HG03159 (cell line): ENCODE data around the gene TMSB10.
"Not testable (repeated sequence)": the region's sequence is repeated elsewhere in the genome, so short reads cannot be mapped to it uniquely, and the experiment has no call there.

Experiments
- ATAC-seq: cut with Tn5 transposase; IDR thresholded peaks from one replicate; pipeline ENCODE4 v1.9.1; 2021; ENCODE audit warnings: mild to moderate bottlenecking, moderate library complexity; ENCODE audit not compliant: unreplicated experiment

Gene TMSB10

DNA sequence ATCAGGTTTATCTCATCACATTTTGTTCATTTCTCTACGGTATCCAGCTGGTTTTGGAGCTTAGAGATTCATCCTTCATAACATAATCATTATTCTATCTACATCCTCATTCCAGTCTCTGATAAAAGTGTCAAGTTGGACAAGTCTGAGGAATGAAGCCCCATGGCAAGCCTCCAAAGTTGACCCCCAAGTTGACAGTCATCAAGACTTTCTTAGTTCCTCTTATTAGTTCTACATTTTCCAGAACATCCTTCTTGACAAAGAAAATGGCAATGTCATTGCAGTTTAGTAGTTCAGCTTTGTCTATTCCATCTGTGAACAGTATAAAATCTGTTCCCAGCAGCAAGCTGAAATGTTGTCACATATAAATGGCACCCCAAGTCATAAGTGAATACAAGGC lies 4.5 kb upstream of the TMSB10 start:
- ATAC-seq: no peak

GRCh38 chr2:84901593-84902120 lies 3.8 kb upstream of the TMSB10 start:
- no peak for ATAC-seq

GRCh38 chr2:84902526-84902925 lies 2.9 kb upstream of the TMSB10 start:
- no peak for ATAC-seq

- ATAC-seq: no peak
These were observed 1.3 kb upstream of the TMSB10 start for GRCh38 chr2:84904151-84904550.

- ATAC-seq: no peak
These were observed 710 bp upstream of the TMSB10 start for GRCh38 chr2:84904717-84905174.

DNA sequence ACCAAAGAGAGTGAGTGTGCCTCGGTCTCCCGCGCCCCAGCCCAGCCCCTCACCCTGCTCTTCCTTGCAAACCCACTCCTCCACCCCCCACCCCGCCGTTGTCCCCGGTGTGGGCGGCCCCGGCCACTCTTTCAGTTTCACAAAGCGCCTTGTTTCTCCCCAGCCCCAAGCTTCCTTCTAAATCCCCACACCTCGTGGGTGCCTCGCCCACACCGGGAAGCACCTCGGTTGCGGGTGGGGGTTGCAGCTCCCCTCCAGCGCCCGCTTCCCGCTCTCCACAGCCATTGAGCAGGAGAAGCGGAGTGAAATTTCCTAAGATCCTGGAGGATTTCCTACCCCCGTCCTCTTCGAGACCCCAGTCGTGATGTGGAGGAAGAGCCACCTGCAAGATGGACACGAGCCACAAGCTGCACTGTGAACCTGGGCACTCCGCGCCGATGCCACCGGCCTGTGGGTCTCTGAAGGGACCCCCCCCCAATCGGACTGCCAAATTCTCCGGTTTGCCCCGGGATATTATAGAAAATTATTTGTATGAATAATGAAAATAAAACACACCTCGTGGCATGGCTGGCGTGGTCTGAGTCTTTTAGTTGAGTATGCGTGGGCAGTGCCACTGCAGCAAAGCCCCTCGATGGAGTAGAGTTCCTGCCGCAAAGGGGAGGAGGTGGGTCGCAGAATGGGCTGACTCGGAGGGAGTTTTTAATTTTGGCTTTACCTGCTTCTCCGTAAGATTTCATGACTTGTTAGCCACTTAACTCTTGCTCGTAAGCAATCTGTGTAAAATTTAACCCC lies 848 bp downstream of the TMSB10 start:
- peak; percentile 25 for ATAC-seq

- peak; percentile 44 for ATAC-seq
These were observed 1.7 kb downstream of the TMSB10 start for GRCh38 chr2:84906900-84907714.

DNA sequence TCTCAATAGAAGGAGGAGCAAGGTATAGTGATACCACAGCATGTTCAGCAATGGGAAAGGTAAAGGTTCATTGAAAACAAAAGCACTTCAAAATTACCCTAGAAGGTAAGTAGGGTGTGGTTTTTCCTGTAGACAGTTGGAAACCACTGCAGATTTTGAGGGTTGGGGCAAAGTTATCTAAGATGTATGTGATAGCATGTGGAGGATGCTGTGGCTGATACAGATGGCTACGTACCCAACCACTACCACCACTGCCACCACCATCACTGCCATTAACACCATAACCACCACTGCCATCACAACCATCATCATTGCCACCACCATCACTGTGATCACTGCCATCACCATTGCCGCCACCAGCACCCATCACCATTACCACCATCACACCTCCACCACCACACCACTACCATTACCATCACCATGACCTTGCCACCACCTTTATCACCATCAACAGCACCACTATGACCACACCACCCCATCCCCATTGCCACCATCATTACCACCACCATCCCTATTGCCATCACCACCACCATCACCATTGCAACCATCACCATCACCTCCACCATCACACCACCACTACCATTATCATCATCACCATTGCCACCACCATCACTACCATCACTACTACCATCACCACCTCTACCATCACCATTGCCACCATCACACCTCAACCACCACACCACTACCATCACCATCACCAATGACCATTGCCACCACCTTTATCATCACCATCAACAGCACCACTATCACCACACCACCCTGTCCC lies 3.7 kb downstream of the TMSB10 start:
- no peak for ATAC-seq

- ATAC-seq: no peak
These were observed 5.8 kb downstream of the TMSB10 start for GRCh38 chr2:84911135-84911678.

GRCh38 chr2:84912984-84913383 lies 7.5 kb downstream of the TMSB10 start:
- no peak for ATAC-seq

GRCh38 chr2:84914334-84914733 lies 8.9 kb downstream of the TMSB10 start:
- no peak for ATAC-seq

DNA sequence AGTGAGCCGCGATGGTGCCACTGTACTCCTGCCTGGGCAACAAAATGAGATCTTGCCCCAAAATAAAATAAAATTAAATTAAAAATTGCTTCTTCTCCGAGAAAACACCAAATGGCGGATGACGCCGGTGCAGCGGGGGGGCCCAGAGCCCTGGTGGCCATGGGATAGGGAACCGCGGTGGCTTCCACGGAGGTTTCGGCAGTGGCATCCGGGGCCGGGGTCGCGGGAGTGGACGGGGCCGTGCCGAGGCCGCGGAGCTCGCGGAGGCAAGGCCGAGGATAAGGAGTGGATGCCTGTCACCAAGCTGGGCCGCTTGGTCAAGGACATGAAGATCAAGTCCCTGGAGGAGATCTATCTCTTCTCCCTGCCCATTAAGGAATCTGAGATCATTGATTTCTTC lies 10.2 kb downstream of the TMSB10 start:
- ATAC-seq: not testable (repeated sequence)

- ATAC-seq: not testable (repeated sequence)
These were observed 12.4 kb downstream of the TMSB10 start for GRCh38 chr2:84917821-84918220.

- no peak for ATAC-seq
These were observed 13.0 kb downstream of the TMSB10 start for GRCh38 chr2:84918430-84918829.

DNA sequence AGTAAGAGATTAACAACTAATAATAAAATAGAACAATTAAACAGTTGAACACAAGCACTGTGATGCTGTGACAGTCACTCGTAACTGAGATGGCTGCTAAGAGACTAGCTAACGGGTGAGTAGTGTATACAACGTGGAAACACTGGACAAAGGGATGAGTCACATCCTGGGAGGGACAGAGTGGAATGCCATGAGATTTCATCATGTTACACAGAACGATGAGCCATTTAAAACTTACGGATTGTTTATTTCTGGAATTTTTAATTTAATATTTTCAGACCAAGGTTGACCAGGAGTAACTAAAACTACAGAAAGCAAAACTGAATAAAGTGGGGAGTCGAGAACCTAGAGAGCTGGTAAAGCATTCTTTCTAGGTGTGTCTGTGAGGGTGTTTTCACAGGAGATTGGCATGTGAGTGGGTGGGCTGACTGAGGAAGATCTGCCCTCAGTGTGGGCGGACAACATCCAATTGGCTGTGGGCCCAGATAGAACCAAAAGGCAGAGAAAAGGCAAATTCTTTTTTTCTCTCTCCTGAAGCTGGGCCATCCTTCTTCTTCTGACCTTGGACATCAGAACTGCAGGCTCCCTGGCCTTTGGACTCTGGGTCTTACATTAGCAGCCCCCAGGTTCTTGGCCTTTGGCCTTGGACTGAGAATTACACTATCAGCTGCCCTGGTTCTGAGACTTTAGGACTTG lies 14.6 kb downstream of the TMSB10 start:
- peak; percentile 52 for ATAC-seq

DNA sequence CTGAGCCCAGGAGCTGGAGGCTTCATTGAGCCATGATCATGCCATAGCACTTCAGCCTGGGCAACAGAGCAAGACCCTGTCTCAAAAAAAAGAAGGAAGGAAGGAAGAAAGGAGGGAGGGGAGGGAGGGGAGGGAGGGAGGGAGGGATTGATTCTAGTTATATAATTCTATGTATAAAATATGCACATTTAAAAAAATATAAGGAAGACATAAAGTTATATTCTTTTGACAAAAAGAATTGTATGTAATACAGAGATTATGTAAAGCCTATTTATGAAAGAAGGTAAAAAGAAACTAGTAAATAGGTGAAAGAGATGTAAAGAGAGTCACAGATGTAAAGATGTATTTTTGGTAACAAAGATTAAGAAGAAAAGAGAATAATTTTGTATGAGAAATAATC lies 17.6 kb downstream of the TMSB10 start:
- ATAC-seq: no peak

- ATAC-seq: no peak
These were observed 19.0 kb downstream of the TMSB10 start for GRCh38 chr2:84924173-84925106.

DNA sequence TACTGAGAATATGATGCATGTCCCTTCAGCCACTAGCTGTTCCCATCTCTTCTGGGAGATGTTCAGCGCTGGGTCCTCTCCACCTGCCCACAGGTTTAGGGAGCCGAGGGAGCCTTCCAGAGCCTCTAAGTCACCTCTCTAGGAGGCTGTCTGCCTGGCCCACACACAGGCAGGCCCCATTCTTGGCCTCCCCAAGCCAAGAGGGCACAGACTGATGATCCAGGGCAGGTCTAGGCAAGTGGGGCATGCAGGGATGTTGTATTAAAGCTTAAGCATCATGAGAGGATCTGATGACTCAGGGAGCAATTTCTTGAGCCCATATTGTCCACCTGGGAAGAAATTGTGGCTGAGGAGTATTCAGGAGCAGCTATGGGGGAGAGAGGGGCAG lies 19.9 kb downstream of the TMSB10 start:
- ATAC-seq: peak; percentile 2

GRCh38 chr2:84925724-84926376 lies 20.4 kb downstream of the TMSB10 start:
- ATAC-seq: peak; percentile 82
